RWPE1 (cell line): ENCODE results near the gene EPB41L4A.

Experiments
- CTCF ChIA-PET: fragments of 350-600 bp; sonication (Branson Sonifier 250); formaldehyde crosslinking; extraction: SDS; loops from one replicate; lab custom pipeline; 2021; lab: Yijun Ruan, JAX
- POLR2A ChIA-PET: fragments of 400-600 bp; formaldehyde crosslinking; extraction: SDS; loops from one replicate; lab custom pipeline; 2020; ENCODE audit warnings: antibody characterized with exemption; ENCODE audit not compliant: low non-redundant PET; lab: Yijun Ruan, JAX
- DNase-seq: peaks from one replicate; pipeline ENCODE4 v3.0.0; 2012; ENCODE audit warnings: low spot score
- H3K27ac ChIP-seq: fragments of 450-650 bp; 2 replicates; pipeline ENCODE4 v1.5.1; 2017
- CTCF ChIP-seq: fragments of 450-650 bp; conservative IDR thresholded peaks from 2 replicates; pipeline ENCODE4 v1.5.1; 2017; ENCODE audit warnings: low read depth, mild to moderate bottlenecking

Gene EPB41L4A

GRCh38 chr5:112283943-112284929, 134.8 kb downstream of the EPB41L4A start:
- CTCF ChIA-PET: no interaction called here
- H3K27ac ChIP-seq: no peak overlapping the region
- DNase-seq: no peak
- TF ChIP-seq CTCF: no peak
- POLR2A ChIA-PET: no interaction called here

GRCh38 chr5:112283034-112283582, 136.0 kb downstream of the EPB41L4A start:
- POLR2A ChIA-PET: no interaction called here
- no peak for TF ChIP-seq CTCF
- DNase-seq: no peak
- CTCF ChIA-PET: interaction anchor here (0.6 kb wide), 2 partner anchors 33 to 100 kb away, joined by 4 read pairs; no protein-coding TSS in a partner anchor
- no peak overlapping the region for H3K27ac ChIP-seq

- ChIA-PET POLR2A (no interaction called here), CTCF (interaction anchor here (0.6 to 0.7 kb wide), 2 partner anchors 110 to 246 kb away, joined by 3 to 10 read pairs; no protein-coding TSS in a partner anchor)
- H3K27ac ChIP-seq: no peak overlapping the region
- no peak for DNase-seq
- no peak for TF ChIP-seq CTCF
These were observed 140.0 kb downstream of the EPB41L4A start for GRCh38 chr5:112279082-112279481.

GRCh38 chr5:112276991-112277390, 142.1 kb downstream of the EPB41L4A start:
- TF ChIP-seq CTCF: no peak
- DNase-seq: no peak
- H3K27ac ChIP-seq: no peak overlapping the region
- ChIA-PET POLR2A (no interaction called here), CTCF (no interaction called here)

- H3K27ac ChIP-seq: no peak overlapping the region
- CTCF ChIA-PET: no interaction called here
- POLR2A ChIA-PET: no interaction called here
- DNase-seq: no peak
- no peak for TF ChIP-seq CTCF
These were observed 143.4 kb downstream of the EPB41L4A start for GRCh38 chr5:112275671-112276070.

GRCh38 chr5:112270299-112271293, 148.5 kb downstream of the EPB41L4A start:
- no peak for TF ChIP-seq CTCF
- no peak overlapping the region for H3K27ac ChIP-seq
- no peak for DNase-seq
- POLR2A ChIA-PET: no interaction called here
- CTCF ChIA-PET: no interaction called here
